RWPE1 (cell line): ENCODE results near the gene STPG4.

Experiments used
- CTCF ChIA-PET: fragments of 350-600 bp; sonication (Branson Sonifier 250); formaldehyde crosslinking; extraction: SDS; loops from one replicate; lab custom pipeline; 2021; lab: Yijun Ruan, JAX
- POLR2A ChIA-PET: fragments of 400-600 bp; formaldehyde crosslinking; extraction: SDS; loops from one replicate; lab custom pipeline; 2020; ENCODE audit warnings: antibody characterized with exemption; ENCODE audit not compliant: low non-redundant PET; lab: Yijun Ruan, JAX
- DNase-seq: peaks from one replicate; pipeline ENCODE4 v3.0.0; 2012; ENCODE audit warnings: low spot score
- H3K27ac ChIP-seq: fragments of 450-650 bp; 2 replicates; pipeline ENCODE4 v1.5.1; 2017
- TF ChIP-seq, protein P1 (sequence below): fragments of 450-650 bp; conservative IDR thresholded peaks from 2 replicates; pipeline ENCODE4 v1.5.1; 2017; ENCODE audit warnings: low read depth, mild to moderate bottlenecking

Gene STPG4

DNA sequence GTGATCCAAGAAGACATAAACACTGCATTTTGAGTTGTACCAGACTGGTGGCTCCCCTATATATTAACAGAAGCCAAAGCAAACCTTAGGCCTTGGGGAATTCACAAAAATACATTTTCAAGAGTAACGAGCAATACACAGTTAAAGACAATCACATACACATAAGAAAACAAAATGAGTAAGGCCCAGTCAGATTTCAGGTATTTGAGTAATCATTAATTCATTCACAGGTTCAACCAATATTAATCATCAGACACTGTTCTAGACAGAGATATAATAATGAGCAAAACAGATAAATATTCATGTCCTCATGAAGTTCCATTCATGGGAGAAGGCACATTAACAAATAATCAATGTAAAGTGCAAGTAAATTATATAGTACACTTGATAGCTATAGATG is 9.6 kb downstream of the STPG4 start:
- no peak overlapping the region for H3K27ac ChIP-seq
- ChIA-PET CTCF (interaction anchor here (0.8 kb wide), 1 partner anchor 126 kb away, joined by 3 read pairs; no protein-coding TSS in a partner anchor), POLR2A (no interaction called here)
- TF ChIP-seq, protein P1, sequence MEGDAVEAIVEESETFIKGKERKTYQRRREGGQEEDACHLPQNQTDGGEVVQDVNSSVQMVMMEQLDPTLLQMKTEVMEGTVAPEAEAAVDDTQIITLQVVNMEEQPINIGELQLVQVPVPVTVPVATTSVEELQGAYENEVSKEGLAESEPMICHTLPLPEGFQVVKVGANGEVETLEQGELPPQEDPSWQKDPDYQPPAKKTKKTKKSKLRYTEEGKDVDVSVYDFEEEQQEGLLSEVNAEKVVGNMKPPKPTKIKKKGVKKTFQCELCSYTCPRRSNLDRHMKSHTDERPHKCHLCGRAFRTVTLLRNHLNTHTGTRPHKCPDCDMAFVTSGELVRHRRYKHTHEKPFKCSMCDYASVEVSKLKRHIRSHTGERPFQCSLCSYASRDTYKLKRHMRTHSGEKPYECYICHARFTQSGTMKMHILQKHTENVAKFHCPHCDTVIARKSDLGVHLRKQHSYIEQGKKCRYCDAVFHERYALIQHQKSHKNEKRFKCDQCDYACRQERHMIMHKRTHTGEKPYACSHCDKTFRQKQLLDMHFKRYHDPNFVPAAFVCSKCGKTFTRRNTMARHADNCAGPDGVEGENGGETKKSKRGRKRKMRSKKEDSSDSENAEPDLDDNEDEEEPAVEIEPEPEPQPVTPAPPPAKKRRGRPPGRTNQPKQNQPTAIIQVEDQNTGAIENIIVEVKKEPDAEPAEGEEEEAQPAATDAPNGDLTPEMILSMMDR, result no peak
- DNase-seq, result no peak

DNA sequence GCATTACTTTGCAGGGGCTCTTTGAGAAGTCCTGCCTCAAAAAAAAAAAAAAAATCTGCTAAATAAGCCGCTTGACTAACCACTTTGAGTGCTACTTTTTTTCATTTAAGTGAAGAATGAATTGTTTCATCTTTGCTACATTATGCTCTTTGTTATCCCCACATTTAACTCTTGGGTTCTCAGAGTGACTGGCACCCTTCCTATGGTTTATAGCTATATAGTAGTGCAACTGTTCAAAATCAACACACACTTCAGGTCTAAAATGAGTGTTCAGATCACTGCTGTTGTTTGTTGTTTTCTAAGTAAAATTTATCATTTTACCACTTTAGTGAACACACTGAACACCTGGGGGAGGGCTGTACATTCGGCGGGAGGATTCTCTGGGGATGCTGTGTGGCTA is 13.6 kb downstream of the STPG4 start:
- DNase-seq, result no peak
- ChIA-PET CTCF (no interaction called here), POLR2A (interaction anchor here (0.7 kb wide), 1 partner anchor 111 kb away, joined by 6 read pairs; no protein-coding TSS in a partner anchor)
- no peak overlapping the region for H3K27ac ChIP-seq
- TF ChIP-seq, protein P1, result no peak

DNA sequence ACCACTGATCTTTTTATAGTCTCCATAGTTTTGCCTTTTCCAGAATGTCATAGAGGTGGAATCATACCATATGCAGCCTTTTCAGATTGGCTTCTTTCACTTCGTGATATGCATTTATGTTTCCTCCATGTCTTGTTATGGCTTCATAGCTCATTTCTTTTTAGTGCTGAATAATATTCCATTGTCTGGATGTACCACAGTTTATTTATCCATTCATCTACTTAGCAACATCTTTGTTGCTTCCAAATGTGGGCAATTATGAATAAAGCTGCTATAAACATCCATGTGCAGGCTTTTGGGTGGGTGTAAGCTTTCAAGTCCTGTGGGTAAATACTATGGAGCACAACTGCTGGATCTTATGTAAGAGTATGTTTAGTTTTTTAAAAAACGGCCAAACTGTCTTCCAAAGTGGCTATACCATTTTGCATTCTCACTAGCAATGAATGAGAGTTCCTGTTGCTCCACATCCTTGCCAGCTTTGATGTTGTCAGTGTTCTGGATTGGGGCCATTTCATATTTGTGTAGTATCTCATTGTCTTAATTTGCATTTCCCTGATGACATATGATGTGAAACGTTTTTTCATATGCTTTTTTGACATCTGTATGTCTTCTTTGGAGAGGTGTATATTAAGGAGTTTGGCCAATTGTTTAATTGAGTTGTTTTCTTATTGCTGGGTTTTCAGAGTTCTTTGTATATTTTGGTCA is 20.6 kb downstream of the STPG4 start:
- TF ChIP-seq, protein P1, result no peak
- ChIA-PET CTCF (no interaction called here), POLR2A (no interaction called here)
- H3K27ac ChIP-seq, result no peak overlapping the region
- no peak for DNase-seq

DNA sequence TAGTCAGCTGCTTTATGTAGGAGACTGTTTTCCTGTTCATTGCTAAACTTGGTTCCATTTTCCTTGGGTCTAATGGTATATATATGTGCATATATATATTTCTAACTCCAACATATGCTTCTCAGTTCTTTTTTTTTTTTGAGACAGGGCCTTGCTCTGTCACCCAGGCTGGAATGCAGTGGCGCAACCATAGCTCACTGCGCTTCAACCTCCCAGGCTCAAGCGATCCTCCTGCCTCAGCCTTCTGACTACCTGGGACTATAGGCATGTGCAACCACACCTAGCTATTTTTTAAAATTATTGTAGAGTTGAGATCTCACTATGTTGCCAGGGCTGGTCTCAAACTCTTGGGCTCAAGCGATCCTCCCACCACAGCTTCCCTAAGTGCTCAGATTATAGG is 22.1 kb downstream of the STPG4 start:
- ChIA-PET CTCF (no interaction called here), POLR2A (interaction anchor here (0.5 kb wide), 1 partner anchor 196 kb away, joined by 10 read pairs; no protein-coding TSS in a partner anchor)
- TF ChIP-seq, protein P1, result no peak

DNA sequence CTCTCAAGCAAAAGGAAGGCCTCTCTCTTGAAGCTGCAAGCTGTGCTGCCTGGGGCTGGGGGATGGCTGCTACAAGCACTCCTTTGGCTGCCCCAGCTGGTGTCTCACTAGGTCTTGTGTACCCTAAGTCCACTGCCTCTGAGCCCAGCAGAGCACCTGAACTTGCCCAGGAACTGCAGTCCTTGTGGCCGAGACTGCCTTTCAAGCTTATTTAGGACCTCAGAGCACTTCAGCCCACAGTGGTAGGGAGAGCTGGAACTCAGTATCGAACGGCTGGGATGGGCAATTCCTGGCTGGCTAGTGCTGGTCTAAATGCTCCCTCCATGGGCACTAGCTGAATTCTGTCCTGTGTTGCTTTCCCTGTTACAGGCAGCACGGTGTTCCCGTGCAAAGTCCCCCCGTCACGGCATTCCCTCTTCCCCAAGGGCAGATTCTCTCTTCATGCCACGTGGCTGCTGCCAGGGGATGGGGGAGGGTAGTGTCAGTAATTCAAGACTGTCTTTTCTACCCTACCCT is 25.9 kb downstream of the STPG4 start:
- POLR2A ChIA-PET, result no interaction called here
- TF ChIP-seq, protein P1, result no peak
- CTCF ChIA-PET, result interaction anchor here (0.5 kb wide), 1 partner anchor 139 kb away, joined by 3 read pairs; no protein-coding TSS in a partner anchor
- DNase-seq, result no peak
- no peak overlapping the region for H3K27ac ChIP-seq

More for the DNA sequence above, 22.1 kb downstream of the STPG4 start:
- no peak for DNase-seq
- no peak overlapping the region for H3K27ac ChIP-seq

DNA sequence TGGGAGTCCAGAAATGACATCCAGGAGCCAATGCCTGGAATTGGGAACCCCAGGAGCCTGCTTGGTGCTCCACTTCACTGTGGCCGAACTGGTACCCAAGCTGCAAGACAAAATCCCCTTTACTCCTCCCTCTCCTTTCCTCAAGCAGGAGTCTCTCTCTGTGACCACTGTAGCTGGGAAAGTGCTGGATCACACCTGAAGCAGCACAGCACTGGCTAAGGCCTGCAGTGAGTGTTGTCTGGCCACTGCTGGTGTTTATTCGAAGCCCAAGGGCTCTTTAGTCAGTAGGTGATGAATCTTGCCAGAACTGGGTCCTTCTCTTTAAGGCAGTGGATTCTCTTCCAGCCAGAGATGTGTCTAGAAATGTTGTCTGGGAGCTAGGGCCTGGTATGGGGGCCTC is 26.4 kb downstream of the STPG4 start:
- TF ChIP-seq, protein P1, result no peak
- ChIA-PET POLR2A (no interaction called here), CTCF (interaction anchor here (0.5 kb wide), 1 partner anchor 139 kb away, joined by 3 read pairs; no protein-coding TSS in a partner anchor)
- H3K27ac ChIP-seq, result no peak overlapping the region
- no peak for DNase-seq
